ENCODE data around the gene PRELID1.

The PRELID1 gene

GRCh38 chr5:177325868-177326381 lies 22.3 kb downstream of the PRELID1 start:
- H3K27ac ChIP-seq, result no peak overlapping the region
- peaks cover 0 to 49% (median 9%) of the 10 kb centered on the region in 3 donors for H3K36me3 ChIP-seq
- no peak for DNase-seq
- intact Hi-C loops (cut with DNase I; ENCODE audit: low total_unique reads), result no loop called here
- no peak for TF ChIP-seq CTCF (IDR thresholded peaks at IDR 0.05)
- peaks cover 0 to 4% (median 0%) of the 10 kb centered on the region in 4 donors for H3K4me1 ChIP-seq
- H3K27me3 ChIP-seq, result no peaks in the 10 kb centered on the region
- H3K4me3 ChIP-seq, result no peak overlapping the region
- no peaks in the 10 kb centered on the region for H3K9me3 ChIP-seq

- peak in 1 of 2 donors; percentile 56 for DNase-seq
- peaks cover 12 to 68% (median 27%) of the 10 kb centered on the region in 3 donors for H3K36me3 ChIP-seq
- no peaks in the 10 kb centered on the region for H3K27me3 ChIP-seq
- intact Hi-C loops (cut with DNase I; ENCODE audit: low total_unique reads), result no loop called here
- H3K9me3 ChIP-seq, result no peaks in the 10 kb centered on the region
- peak overlapping the region in 1 of 2 donors; percentile 24 for H3K27ac ChIP-seq
- peaks cover 0 to 4% (median 0%) of the 10 kb centered on the region in 4 donors for H3K4me1 ChIP-seq
- no peak for TF ChIP-seq CTCF (IDR thresholded peaks at IDR 0.05)
- no peak overlapping the region for H3K4me3 ChIP-seq
Observed at GRCh38 chr5:177327539-177328522, 24.2 kb downstream of the PRELID1 start.

GRCh38 chr5:177328545-177329231 lies 25.1 kb downstream of the PRELID1 start:
- peaks cover 0 to 4% (median under 1%) of the 10 kb centered on the region in 4 donors for H3K4me1 ChIP-seq
- H3K4me3 ChIP-seq, result no peak overlapping the region
- no peaks in the 10 kb centered on the region for H3K27me3 ChIP-seq
- H3K9me3 ChIP-seq, result no peaks in the 10 kb centered on the region
- intact Hi-C loops (cut with DNase I; ENCODE audit: low total_unique reads), result no loop called here
- no peak overlapping the region for H3K27ac ChIP-seq
- no peak for TF ChIP-seq CTCF (IDR thresholded peaks at IDR 0.05)
- no peak for DNase-seq
- H3K36me3 ChIP-seq, result peaks cover 19 to 76% (median 35%) of the 10 kb centered on the region in 3 donors

- Histone ChIP-seq H3K4me1 (peaks cover 0 to 4% (median 1%) of the 10 kb centered on the region in 4 donors), H3K4me3 (no peak overlapping the region), H3K36me3 (peaks cover 31 to 78% (median 47%) of the 10 kb centered on the region in 3 donors), H3K9me3 (no peaks in the 10 kb centered on the region), H3K27ac (no peak overlapping the region), H3K27me3 (no peaks in the 10 kb centered on the region)
- no peak for TF ChIP-seq CTCF (IDR thresholded peaks at IDR 0.05)
- intact Hi-C loops (cut with DNase I; ENCODE audit: low total_unique reads), result no loop called here
- no peak for DNase-seq
Observed at GRCh38 chr5:177329883-177330282, 26.3 kb downstream of the PRELID1 start.

GRCh38 chr5:177330991-177331842 lies 27.6 kb downstream of the PRELID1 start:
- Histone ChIP-seq H3K27me3 (no peaks in the 10 kb centered on the region), H3K4me1 (peaks cover 0 to 4% (median 1%) of the 10 kb centered on the region in 4 donors), H3K4me3 (no peak overlapping the region), H3K27ac (no peak overlapping the region), H3K36me3 (peaks cover 41 to 92% (median 61%) of the 10 kb centered on the region in 3 donors), H3K9me3 (no peaks in the 10 kb centered on the region)
- no peak for DNase-seq
- no peak for TF ChIP-seq CTCF (IDR thresholded peaks at IDR 0.05)
- intact Hi-C loops (cut with DNase I; ENCODE audit: low total_unique reads), result no loop called here

Data from tibial artery (tissue), 4 donors.